ENCODE results near the gene MEIOC.

The MEIOC gene

GRCh38 chr17:44630703-44631102 lies 25.6 kb upstream of the MEIOC start:
- no peak for TF ChIP-seq RAD21 (IDR thresholded peaks at IDR 0.05; ENCODE audit: low read depth)
- no peak for TF ChIP-seq YY1 (IDR thresholded peaks at IDR 0.05; ENCODE audit: low read depth)
- no peak for TF ChIP-seq EP300 (IDR thresholded peaks at IDR 0.05; ENCODE audit: borderline replicate concordance)
- TF ChIP-seq TAF1 (IDR thresholded peaks at IDR 0.05; ENCODE audit: low read depth), result no peak
- TF ChIP-seq EGR1 (IDR thresholded peaks at IDR 0.05), result no peak
- TF ChIP-seq NFIC (IDR thresholded peaks at IDR 0.05), result no peak
- no peak for TF ChIP-seq MAX (IDR thresholded peaks at IDR 0.05)
- TF ChIP-seq USF1 (IDR thresholded peaks at IDR 0.05), result no peak

- TF ChIP-seq TEAD4 (IDR thresholded peaks at IDR 0.05) (no peak), TAF1 (IDR thresholded peaks at IDR 0.05; ENCODE audit: low read depth) (no peak), CEBPB (IDR thresholded peaks at IDR 0.05) (no peak), CREB1 (IDR thresholded peaks at IDR 0.05; ENCODE audit: low read depth) (no peak), EGR1 (IDR thresholded peaks at IDR 0.05) (no peak), NFIC (IDR thresholded peaks at IDR 0.05) (no peak)
These were observed 22.3 kb upstream of the MEIOC start for GRCh38 chr17:44633998-44634397.

- TF ChIP-seq RAD21 (IDR thresholded peaks at IDR 0.05; ENCODE audit: low read depth), result peak; percentile 22; the same call in 1 of the 2 replicates
These were observed 21.9 kb upstream of the MEIOC start for GRCh38 chr17:44634401-44634800.

- TF ChIP-seq MAX (IDR thresholded peaks at IDR 0.05), result no peak
- peak; percentile 76 for TF ChIP-seq CEBPB (IDR thresholded peaks at IDR 0.05)
- TF ChIP-seq RAD21 (IDR thresholded peaks at IDR 0.05; ENCODE audit: low read depth), result peak; percentile 77
- TF ChIP-seq ZBTB7A (IDR thresholded peaks at IDR 0.05; ENCODE audit: low read depth), result no peak
These were observed 19.7 kb upstream of the MEIOC start for GRCh38 chr17:44636562-44636961.

- TF ChIP-seq YY1 (IDR thresholded peaks at IDR 0.05; ENCODE audit: low read depth) (no peak), EP300 (IDR thresholded peaks at IDR 0.05; ENCODE audit: borderline replicate concordance) (no peak), TEAD4 (IDR thresholded peaks at IDR 0.05) (no peak)
These were observed 19.2 kb upstream of the MEIOC start for GRCh38 chr17:44637066-44637465.

- TF ChIP-seq TCF12 (IDR thresholded peaks at IDR 0.05; ENCODE audit: low read depth) (no peak), MAX (IDR thresholded peaks at IDR 0.05) (no peak), ZBTB7A (IDR thresholded peaks at IDR 0.05; ENCODE audit: low read depth) (no peak)
These were observed 13.4 kb upstream of the MEIOC start for GRCh38 chr17:44642834-44643233.

- TF ChIP-seq TAF1 (IDR thresholded peaks at IDR 0.05; ENCODE audit: low read depth) (no peak), USF1 (IDR thresholded peaks at IDR 0.05) (no peak), TCF12 (IDR thresholded peaks at IDR 0.05; ENCODE audit: low read depth) (no peak), RAD21 (IDR thresholded peaks at IDR 0.05; ENCODE audit: low read depth) (no peak)
These were observed 10.9 kb upstream of the MEIOC start for GRCh38 chr17:44645341-44645740.

GRCh38 chr17:44646280-44646679 lies 10.0 kb upstream of the MEIOC start:
- TF ChIP-seq EGR1 (IDR thresholded peaks at IDR 0.05) (no peak), REST (IDR thresholded peaks at IDR 0.05; ENCODE audit: low read depth) (no peak), RAD21 (IDR thresholded peaks at IDR 0.05; ENCODE audit: low read depth) (no peak), EP300 (IDR thresholded peaks at IDR 0.05; ENCODE audit: borderline replicate concordance) (no peak)

GRCh38 chr17:44647736-44648135 lies 8.5 kb upstream of the MEIOC start:
- no peak for TF ChIP-seq FOXM1 (IDR thresholded peaks at IDR 0.05; ENCODE audit: borderline replicate concordance, low read depth)
- TF ChIP-seq TCF12 (IDR thresholded peaks at IDR 0.05; ENCODE audit: low read depth), result no peak
- no peak for TF ChIP-seq TEAD4 (IDR thresholded peaks at IDR 0.05)
- no peak for TF ChIP-seq YY1 (IDR thresholded peaks at IDR 0.05; ENCODE audit: low read depth)
- no peak for TF ChIP-seq USF1 (IDR thresholded peaks at IDR 0.05)
- TF ChIP-seq RAD21 (IDR thresholded peaks at IDR 0.05; ENCODE audit: low read depth), result no peak
- no peak for TF ChIP-seq REST (IDR thresholded peaks at IDR 0.05; ENCODE audit: low read depth)
- TF ChIP-seq CEBPB (IDR thresholded peaks at IDR 0.05), result no peak
- TF ChIP-seq NFIC (IDR thresholded peaks at IDR 0.05), result no peak
